Panc1 (cell line): ENCODE data around the gene BASP1. TPM values are rescaled to one million over a fixed set of nuclear protein-coding genes. Genes with fewer than 3 reads are reported as not detected.

ENCODE experiments used
- ATAC-seq: fragments of 200-7000 bp; cut with Tn5 transposase; 2 replicates; pipeline ENCODE4 v1.9.1; 2020; ENCODE audit warnings: mild to moderate bottlenecking, moderate library complexity
- BruUV-seq: library from RNA; stranded (reverse); fragments of 400-500 nt; replicated peaks from 2 replicates; lab custom pipeline; 2021; lab: Mats Ljungman, UMichigan
- CTCF ChIA-PET: fragments of 300-600 bp; sonication (Branson Sonifier 250); formaldehyde crosslinking; loops from one replicate; lab custom pipeline; 2022; ENCODE audit warnings: antibody characterized with exemption; lab: Charles Lee
- POLR2A ChIA-PET: fragments of 300-600 bp; sonication (Branson Sonifier 250); formaldehyde crosslinking; loops from one replicate; lab custom pipeline; 2022; ENCODE audit warnings: antibody characterized with exemption; lab: Charles Lee
- DNase-seq: peaks from one replicate; pipeline ENCODE4 v3.0.0-alpha.2; 2010; ENCODE audit warnings: low read depth, low spot score
- H3K27ac ChIP-seq: 2 replicates; pipeline ENCODE4 v1.5.1; 2011; ENCODE audit warnings: mild to moderate bottlenecking, low read length, inconsistent platforms
- H3K27me3 ChIP-seq: fragments of 200-500 bp; sonication (Bioruptor generic); 2 replicates; pipeline ENCODE4 v1.6.0; 2014; ENCODE audit warnings: low read length, inconsistent platforms; ENCODE audit not compliant: control insufficient read depth, insufficient read depth
- H3K36me3 ChIP-seq: fragments of 200-500 bp; sonication (Bioruptor generic); 2 replicates; pipeline ENCODE4 v1.5.1; 2014; ENCODE audit warnings: inconsistent platforms, mild to moderate bottlenecking, low read length, moderate library complexity; ENCODE audit not compliant: control insufficient read depth, insufficient read depth
- H3K4me1 ChIP-seq: 2 replicates; pipeline ENCODE4 v1.5.1; 2011; ENCODE audit warnings: inconsistent platforms, mild to moderate bottlenecking, low read length, moderate library complexity; ENCODE audit not compliant: control insufficient read depth, insufficient read depth
- H3K4me3 ChIP-seq, 2 experiments: 2 replicates each; pipeline ENCODE4 v1.5.1; 2011 to 2012; ENCODE audit warnings: low read depth in 2 of 2, low read length in 2 of 2, mild to moderate bottlenecking in 2 of 2, inconsistent platforms in 1 of 2, moderate library complexity in 1 of 2
- H3K9me3 ChIP-seq: fragments of 200-500 bp; sonication (Bioruptor generic); 2 replicates; pipeline ENCODE4 v1.5.1; 2014; ENCODE audit warnings: low read depth, mild to moderate bottlenecking, inconsistent platforms, low read length, moderate library complexity; ENCODE audit not compliant: control insufficient read depth, insufficient read depth
- POLR2AphosphoS5 ChIP-seq: IDR thresholded peaks from 2 replicates; pipeline ENCODE4 v1.6.1; 2012; ENCODE audit warnings: mild to moderate bottlenecking, low read depth, low read length, moderate library complexity
- SIN3A ChIP-seq: IDR thresholded peaks from 2 replicates; pipeline ENCODE4 v1.6.1; 2012; ENCODE audit warnings: low read depth, mild to moderate bottlenecking, low read length, moderate library complexity, borderline replicate concordance; ENCODE audit not compliant: insufficient read depth
- TCF7L2 ChIP-seq: IDR thresholded peaks from 2 replicates; pipeline ENCODE4 v1.6.1; 2011; ENCODE audit warnings: mild to moderate bottlenecking, low read depth, low read length, inconsistent platforms
- in situ Hi-C: cut with HindIII; loops from 2 replicates; pipeline ENCODE4 v1.10.0; 2016; ENCODE audit warnings: low sequenced_read_pairs, low pct_unique_long_range_greater_than_20kb
- intact Hi-C: fragments of 100-400 bp; cut with micrococcal nuclease; formaldehyde crosslinking; loops from one replicate; pipeline ENCODE4 v1.10.0; 2022; ENCODE audit not compliant: unreplicated experiment
- total RNA-seq: library from RNA; stranded (reverse); gene quantifications from one replicate; pipeline ENCODE4 v1.2.1, GENCODE V29; 2021; ENCODE audit not compliant: unreplicated experiment
- TF ChIP-seq, protein P1 (sequence below), 2 experiments: IDR thresholded peaks; 2 replicates each; pipeline ENCODE4 v1.6.1; 2011 to 2012; ENCODE audit warnings: low read depth in 2 of 2, control low read depth in 1 of 2, low read length in 1 of 2, mild to moderate bottlenecking in 1 of 2, moderate library complexity in 1 of 2; ENCODE audit not compliant: insufficient read depth in 1 of 2
- TF ChIP-seq, protein P2 (sequence below): fragments of 450-650 bp; IDR thresholded peaks from 2 replicates; pipeline ENCODE4 v1.5.1; 2017; ENCODE audit warnings: mild to moderate bottlenecking

Gene BASP1
- total RNA-seq, 1 experiment from 2014 or later, result 217 TPM

DNA sequence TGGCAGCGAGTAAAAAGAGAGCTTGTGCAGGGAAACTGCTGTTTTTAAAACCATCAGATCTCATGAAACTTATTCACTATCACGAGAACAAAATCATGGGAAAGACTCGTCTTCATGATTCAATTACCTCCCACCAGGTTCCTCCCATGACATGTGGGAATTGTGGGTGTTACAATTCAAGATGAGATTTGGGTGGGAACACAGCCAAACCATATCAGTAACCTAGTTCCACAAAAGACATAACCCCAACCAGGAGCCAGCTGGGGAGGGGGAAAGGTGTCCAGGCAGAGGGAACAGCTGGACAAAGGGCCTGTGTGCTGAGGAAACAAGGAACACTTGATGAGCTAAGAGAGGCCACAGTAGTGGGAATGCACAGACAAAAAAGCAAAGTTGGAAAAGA is 71.1 kb downstream of the BASP1 start:
- H3K4me3 ChIP-seq, result no peak overlapping the region
- no TSS peak for BruUV-seq
- H3K36me3 ChIP-seq, result no peaks in the 10 kb centered on the region
- no peaks in the 10 kb centered on the region for H3K9me3 ChIP-seq
- ChIA-PET POLR2A (interaction anchor here (0.6 kb wide), 1 partner anchor 204 kb away, joined by 11 read pairs; no protein-coding TSS in a partner anchor), CTCF (no interaction called here)
- no peaks in the 10 kb centered on the region for H3K27me3 ChIP-seq
- TF ChIP-seq SIN3A, result no peak
- no peak for TF ChIP-seq POLR2AphosphoS5
- TF ChIP-seq TCF7L2, result no peak
- TF ChIP-seq, protein P1, sequence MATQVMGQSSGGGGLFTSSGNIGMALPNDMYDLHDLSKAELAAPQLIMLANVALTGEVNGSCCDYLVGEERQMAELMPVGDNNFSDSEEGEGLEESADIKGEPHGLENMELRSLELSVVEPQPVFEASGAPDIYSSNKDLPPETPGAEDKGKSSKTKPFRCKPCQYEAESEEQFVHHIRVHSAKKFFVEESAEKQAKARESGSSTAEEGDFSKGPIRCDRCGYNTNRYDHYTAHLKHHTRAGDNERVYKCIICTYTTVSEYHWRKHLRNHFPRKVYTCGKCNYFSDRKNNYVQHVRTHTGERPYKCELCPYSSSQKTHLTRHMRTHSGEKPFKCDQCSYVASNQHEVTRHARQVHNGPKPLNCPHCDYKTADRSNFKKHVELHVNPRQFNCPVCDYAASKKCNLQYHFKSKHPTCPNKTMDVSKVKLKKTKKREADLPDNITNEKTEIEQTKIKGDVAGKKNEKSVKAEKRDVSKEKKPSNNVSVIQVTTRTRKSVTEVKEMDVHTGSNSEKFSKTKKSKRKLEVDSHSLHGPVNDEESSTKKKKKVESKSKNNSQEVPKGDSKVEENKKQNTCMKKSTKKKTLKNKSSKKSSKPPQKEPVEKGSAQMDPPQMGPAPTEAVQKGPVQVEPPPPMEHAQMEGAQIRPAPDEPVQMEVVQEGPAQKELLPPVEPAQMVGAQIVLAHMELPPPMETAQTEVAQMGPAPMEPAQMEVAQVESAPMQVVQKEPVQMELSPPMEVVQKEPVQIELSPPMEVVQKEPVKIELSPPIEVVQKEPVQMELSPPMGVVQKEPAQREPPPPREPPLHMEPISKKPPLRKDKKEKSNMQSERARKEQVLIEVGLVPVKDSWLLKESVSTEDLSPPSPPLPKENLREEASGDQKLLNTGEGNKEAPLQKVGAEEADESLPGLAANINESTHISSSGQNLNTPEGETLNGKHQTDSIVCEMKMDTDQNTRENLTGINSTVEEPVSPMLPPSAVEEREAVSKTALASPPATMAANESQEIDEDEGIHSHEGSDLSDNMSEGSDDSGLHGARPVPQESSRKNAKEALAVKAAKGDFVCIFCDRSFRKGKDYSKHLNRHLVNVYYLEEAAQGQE (IDR thresholded peaks at IDR 0.05; ENCODE audit: insufficient read depth in 1 of 2, low read depth in 2 of 2, low read length in 1 of 2), result no peak
- TF ChIP-seq, protein P2, sequence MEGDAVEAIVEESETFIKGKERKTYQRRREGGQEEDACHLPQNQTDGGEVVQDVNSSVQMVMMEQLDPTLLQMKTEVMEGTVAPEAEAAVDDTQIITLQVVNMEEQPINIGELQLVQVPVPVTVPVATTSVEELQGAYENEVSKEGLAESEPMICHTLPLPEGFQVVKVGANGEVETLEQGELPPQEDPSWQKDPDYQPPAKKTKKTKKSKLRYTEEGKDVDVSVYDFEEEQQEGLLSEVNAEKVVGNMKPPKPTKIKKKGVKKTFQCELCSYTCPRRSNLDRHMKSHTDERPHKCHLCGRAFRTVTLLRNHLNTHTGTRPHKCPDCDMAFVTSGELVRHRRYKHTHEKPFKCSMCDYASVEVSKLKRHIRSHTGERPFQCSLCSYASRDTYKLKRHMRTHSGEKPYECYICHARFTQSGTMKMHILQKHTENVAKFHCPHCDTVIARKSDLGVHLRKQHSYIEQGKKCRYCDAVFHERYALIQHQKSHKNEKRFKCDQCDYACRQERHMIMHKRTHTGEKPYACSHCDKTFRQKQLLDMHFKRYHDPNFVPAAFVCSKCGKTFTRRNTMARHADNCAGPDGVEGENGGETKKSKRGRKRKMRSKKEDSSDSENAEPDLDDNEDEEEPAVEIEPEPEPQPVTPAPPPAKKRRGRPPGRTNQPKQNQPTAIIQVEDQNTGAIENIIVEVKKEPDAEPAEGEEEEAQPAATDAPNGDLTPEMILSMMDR, result no peak
- ATAC-seq (no peak), DNase-seq (no peak)
- H3K4me1 ChIP-seq, result no peaks in the 10 kb centered on the region
- intact Hi-C loops, result no loop called here
- H3K27ac ChIP-seq, result no peak overlapping the region
- in situ Hi-C loops, result no loop called here

DNA sequence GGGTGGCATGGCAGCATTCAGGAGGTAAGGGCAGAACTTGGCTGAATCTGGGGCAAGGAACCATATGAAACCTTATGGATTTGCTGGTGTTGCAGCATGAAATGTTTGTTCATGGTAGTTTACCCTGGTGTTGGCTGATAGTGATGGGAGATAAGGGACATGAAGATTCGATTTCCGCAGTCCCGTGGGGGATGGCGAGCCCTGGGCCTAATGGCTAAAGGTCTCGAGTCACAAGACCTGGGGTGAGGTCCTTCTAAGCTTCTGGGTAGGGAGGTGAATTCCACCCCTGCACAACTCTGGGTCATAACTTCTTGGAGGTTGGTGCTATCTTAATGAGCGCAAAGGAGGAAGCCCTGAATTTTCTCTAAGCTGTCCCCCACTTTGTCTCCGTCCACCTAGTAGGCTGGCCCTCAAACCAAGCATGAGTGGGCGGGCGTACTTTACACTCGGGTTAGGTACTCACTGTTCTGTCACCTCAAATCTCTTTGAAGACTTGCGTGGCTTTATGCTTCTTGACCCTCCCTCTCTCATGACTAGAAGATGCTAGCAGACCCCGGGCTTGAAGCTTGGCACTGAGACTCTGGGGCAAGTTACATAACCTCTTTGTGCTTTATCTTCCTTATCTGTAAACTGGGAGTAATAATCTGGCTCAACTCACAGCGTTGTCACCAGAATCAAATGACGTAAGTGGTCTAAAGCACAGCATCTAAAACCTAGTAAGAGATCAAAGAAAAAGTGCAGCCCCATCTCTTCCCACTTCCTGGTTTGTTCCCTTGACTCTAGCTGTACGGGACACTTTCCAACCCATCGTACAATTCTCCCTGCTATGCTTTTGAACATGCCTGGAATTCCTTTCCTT is 72.5 kb downstream of the BASP1 start:
- Histone ChIP-seq H3K36me3 (no peaks in the 10 kb centered on the region), H3K4me1 (no peaks in the 10 kb centered on the region), H3K27ac (no peak overlapping the region), H3K9me3 (no peaks in the 10 kb centered on the region), H3K27me3 (no peaks in the 10 kb centered on the region), H3K4me3 (no peak overlapping the region)
- in situ Hi-C loops (no loop called here), intact Hi-C loops (no loop called here)
- peak; percentile 60; the same call in 1 of the 2 replicates for TF ChIP-seq TCF7L2
- TF ChIP-seq, protein P2, result no peak
- BruUV-seq, result no TSS peak
- POLR2A ChIA-PET, result no interaction called here
- ATAC-seq (no peak; the same call in 1 of the 2 replicates), DNase-seq (no peak)
- CTCF ChIA-PET, result no interaction called here
